GM18520 (cell line): ENCODE results near the gene NLRC3.

Experiments
- ATAC-seq: cut with Tn5 transposase; IDR thresholded peaks from one replicate; pipeline ENCODE4 v1.9.1; 2021; ENCODE audit not compliant: unreplicated experiment

NLRC3 gene

DNA sequence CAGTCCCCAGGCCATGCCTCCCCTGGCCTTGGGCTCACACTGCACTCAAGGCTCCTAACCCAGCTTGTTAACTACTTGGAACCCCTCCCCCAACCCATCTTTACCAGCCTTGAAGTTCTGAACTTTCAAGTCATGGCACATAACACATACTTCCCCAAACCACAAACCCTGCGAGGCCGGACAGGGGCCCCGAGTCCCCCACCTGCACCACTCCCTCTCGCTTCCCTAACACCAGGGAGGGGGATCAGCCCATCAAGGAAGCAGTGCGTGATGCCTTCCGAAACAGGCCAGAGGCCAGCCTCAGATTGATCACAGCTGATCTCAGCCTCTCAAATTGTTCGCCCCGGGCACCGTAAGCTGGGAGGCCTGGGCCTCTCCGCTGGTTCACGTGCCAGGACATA lies 3.0 kb upstream of the NLRC3 start:
- ATAC-seq, result no peak

DNA sequence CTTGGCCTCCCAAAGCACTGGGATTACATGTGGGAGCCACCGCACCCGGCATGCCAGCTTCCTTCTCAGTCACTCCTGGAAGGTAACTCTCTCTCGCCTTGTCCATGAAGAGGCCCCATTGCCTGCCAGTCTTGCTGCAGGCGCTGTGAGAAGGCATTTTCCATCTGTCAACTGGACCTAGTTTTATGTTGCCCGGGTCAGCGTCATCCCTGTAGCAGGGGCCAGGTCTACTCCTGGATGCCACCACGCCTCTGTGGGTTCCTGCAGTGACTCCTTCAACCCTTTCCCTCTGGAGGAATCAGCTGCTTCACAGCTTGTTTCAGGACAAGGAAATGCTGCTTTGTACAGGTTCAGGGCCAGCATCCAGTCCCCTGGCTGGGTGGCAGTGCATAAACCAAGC lies 2.6 kb upstream of the NLRC3 start:
- ATAC-seq, result no peak

DNA sequence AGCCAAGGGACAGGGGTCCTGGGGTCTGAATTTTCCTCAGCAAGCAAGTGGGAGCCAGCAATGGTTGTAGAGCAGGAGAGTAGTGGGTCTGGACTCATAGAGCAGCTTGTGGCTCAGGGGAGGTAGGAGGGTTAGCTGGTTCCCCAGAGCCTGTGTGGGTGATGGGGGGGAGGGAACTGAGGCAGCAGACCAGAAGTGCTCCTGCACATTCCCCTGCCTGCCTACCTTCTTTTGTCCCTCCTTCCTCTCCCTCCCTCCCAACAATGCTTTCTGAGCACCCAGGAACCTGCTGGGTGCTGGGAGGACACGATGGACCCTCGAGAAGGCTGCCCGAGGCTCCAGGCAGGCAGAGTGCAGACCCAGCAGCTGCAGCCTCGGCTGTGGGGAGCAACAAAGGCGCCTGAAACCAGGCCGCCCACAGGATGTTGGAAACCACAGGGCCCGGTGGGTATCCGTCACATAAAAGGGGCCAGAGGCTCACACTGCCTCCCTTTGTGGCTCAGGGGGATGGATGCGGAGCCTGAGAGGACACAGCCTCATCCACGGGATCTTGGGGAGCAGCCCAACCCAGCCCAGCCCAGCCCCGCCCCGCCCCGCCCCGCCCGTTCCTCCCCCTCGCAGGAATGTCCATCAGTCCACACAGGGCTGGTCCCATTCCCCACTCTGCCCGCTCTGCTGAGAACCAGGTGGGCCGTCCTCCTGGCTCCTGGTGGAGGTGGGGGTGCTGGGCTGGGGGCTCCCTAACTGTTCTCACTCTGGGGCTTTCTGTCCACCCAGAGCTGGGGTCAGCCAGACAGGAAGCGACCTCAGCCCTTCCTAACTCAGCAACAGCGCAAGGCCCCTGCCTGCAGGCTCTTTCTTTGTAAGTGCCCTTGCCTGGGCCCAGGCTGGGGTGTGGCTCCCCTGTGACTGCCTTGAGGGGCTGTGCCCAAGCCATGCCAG lies 1.7 kb upstream of the NLRC3 start:
- no peak for ATAC-seq

DNA sequence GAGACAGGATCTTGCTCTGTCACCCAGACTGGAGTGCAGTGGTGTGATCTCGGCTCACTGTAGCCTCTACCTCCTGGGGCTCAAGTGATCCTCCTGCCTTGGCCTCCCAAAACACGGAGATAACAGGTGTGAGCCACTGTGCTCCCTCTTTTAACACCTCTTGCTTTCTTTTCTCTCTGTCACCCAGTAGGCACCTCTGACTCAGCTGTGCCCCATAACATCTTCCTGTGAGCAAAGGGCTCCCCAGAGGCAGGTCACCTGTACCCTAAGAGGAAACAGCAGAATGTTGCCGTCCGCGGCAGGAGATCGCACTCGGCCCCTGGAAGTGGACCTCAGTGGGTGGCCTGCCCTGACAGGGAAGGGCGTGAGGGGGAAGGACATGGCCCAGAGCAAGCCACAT lies 918 bp upstream of the NLRC3 start:
- ATAC-seq, result no peak

DNA sequence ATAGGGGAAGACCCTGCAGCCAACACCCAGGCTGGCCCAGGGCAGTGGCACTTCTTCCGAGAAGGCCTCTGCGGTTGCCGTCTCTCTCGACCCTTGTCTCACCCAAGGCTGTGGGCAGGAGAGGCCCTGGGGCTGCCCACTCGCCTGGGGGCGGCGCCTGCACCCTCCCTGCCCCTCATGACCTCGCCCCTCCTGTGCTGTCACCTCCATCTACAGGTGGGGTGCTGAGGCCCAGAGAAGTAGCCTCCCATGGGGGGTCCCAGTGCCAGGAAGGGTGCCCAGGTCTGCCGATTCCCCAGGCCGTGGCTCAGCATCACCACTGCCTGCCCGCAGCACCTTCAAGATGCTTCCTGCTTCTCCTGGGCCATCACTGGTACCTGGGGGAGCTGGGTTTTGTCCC lies 992 bp downstream of the NLRC3 start:
- no peak for ATAC-seq

DNA sequence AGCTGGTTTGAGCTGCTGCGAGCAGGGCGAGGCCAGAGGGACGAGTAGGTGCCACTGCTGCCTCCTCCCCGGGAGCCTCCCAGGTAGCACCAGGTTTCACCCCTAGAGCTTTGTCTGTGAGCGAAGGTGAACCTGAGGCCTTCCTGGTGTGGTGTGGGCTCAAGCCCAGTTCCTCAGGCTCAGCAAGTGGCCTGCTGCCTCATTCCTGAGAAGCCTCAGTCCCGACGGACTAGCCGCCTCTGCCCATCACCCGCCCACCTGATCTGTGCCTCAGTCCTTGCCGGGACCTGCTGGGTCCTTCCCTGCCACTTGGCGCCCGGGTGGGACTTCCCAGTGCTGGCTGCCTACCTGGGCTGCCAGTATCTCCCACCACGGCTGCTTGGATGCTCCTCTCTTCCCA lies 1.7 kb downstream of the NLRC3 start:
- ATAC-seq, result no peak

DNA sequence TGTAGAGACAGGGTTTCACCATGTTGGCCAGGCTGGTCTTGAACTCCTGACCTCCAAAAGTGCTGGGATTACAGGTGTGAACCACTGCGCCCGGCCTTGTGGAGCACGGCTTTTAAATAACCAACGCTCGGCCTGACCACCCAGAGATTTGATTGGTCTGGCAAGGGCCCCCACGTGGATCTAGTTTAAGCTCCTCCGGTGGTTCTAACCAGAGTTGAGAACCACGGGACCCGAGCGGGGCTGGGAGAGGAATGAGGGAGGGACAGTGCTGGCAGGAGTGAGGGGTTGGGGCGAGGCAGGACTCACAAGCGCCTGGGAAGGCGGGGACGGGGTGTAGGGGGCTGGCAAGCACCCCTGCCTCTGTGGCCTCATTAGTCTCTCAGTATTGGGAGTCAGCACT lies 3.0 kb downstream of the NLRC3 start:
- no peak for ATAC-seq

DNA sequence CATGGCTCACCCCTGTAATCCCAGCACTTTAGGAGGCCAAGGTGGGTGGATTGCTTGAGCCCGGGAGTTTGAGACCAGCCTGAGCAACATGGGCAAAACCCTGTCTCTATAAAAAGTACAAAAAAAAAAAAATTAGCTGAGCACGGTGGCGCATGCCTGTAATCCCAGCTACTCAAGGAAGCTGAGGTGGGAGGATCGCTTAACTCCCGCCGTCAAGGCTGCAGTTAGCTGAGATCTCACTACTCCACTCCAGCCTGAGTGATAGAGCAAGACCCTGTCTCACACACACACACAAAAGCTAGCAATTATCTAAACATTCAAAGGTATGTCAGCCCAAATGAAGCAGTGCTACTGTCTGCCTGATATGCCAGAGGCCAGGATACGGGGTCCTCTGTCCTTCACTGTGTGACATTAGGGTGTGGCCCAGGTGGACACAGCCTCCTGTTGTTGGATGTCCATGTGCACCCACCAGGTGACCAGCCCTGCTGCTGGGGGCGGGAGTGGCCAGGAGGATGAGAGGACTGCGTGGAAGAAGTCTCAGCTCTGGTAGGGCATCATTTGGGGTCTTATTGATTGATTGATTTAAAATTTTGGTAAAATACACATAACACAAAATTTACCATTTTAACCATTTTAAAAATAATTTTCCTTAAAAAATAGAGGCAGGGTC lies 3.9 kb downstream of the NLRC3 start:
- no peak for ATAC-seq

DNA sequence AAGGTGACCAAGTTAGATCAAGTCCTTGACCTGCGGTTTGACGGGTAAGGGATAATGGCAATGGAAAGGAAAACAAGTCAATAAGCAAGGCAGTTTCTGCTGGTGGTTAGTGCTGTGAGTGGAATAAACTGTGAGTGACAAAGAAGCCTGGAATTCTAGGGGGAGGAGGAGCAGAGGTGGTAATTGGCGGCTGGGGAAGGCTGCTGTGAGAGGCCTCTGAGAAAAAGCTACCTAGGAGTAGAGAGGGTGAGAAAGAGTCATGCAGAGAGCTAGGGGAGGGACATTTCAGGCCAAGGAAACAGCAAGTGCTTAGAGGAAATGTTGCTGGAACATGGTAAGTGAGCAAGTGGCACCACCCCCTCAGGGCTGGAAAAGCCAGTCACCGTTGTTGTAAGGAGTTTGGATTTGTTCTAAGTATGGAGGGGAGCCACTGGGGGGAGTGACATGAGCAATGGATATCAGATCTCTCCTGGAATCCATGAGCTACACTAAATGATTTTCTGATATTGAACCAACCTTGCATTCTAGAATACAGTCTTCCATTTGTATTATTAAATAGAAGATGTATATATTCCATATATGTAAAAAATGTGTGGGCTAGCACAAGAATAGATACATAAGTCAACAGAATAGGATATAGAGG lies 6.7 kb downstream of the NLRC3 start:
- no peak for ATAC-seq

DNA sequence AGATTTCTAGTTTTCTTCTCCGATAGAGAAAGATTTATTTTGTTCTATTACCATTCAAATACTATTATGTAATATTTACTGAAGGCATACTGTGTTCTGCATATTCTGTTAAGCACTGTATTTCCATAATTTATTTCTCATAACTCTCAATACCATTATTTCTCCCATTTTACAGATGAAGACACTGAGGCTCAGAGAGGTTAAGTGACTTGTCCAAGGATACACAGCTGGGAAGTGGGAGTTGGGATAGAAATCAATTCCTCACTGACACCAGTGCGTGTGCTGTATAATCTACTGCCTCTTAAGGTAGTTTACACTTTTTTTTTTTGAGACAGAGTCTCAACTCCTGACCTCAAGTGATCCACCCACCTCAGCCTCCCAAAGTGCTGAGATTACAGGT lies 7.4 kb downstream of the NLRC3 start:
- ATAC-seq, result no peak

DNA sequence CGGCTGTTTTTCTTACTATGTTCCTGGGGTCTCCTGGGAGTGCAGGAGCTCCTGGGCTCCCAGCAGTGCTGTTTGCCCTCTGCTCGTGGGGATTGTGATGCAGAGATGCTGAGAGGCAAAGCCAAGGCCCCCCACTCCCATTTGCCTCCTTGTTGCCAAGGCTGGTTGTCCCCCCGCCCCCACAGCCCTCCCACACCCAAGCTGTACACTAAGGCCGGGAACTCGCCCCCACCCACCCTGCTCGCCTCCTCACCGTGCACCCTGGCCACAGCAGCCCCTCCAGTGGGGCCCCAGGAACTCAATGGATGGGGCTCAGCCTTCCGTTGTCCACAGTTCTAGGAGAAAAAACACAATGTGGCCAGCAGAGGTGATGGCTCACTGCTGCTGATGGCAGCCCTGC lies 10.2 kb downstream of the NLRC3 start:
- ATAC-seq, result no peak

DNA sequence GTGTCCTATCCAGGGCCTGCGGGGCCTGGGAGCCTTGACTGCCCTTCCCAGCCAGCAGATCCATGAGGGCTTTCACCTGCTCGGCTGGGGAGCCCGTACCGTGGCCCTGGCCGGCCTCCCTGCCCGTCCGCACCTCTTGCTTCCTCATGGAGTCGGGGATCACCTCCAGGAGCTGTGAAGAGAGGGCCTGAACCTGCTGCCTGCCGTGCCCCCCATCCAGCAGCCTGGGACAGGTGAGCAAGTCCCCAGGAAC lies 12.4 kb downstream of the NLRC3 start:
- ATAC-seq, result no peak

DNA sequence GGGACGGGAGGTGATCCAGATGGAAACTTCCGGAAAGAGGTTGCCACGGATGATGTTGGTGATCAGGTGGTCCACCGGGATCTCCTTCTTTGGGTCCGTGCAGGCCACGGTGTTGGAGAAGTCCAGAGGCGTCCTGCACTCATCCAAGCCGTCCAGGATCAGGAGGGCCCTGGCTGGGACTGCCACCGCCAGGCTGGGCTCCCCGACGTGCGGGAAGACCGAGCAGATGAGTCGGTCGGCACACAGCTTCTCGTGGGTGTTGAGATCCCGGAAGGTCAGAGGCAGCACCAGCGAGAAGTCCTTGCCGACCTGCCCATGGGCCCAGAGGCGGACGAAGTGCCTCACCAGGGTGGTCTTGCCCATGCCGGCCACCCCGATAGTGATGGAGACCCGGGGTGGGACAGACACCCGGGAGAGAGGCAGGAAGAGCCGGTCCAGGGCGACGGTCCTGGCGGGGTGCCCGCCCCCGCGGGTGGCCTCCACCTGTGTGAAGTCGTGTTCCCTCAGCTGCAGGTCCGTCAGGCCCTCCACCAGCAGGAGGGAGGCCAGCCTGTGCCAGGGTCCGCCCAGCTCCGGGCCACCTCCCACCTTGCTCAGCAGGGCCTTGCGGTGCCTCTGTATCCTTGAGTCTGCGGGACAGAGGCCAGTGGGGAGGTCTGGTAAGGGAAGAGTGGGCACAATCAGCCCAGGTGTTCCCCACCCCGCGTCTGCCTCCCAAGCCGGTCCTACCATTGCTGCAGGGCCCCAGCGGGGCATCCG lies 12.9 kb downstream of the NLRC3 start:
- ATAC-seq, result no peak

DNA sequence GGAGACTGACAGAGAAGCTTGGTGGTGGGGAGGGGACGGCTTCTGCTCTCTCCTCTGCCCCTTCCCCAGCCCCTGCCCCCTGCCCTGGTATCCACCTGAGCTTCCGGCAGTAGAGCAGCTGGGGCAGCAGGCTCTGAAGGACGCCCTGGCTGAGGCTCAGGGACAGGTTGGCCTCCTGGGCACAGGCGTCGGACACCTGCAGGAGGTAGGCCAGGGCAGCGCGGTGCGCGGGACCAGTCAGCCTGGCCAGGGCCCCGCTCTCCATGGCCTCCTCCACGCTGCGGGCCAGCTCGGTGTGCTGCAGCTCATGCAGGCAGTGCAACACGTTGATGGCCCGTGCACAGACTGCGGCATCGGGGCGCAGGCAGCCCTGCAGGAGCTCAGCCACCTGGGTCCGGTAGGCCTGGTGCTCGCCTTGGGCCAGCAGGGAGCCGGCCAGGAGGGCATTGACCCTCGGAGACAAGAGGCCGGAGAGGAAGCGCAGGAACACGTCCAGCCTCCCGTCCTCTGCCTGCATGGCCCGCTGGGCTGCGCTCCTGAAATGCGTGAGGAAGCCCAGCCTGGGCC lies 14.2 kb downstream of the NLRC3 start:
- no peak for ATAC-seq

DNA sequence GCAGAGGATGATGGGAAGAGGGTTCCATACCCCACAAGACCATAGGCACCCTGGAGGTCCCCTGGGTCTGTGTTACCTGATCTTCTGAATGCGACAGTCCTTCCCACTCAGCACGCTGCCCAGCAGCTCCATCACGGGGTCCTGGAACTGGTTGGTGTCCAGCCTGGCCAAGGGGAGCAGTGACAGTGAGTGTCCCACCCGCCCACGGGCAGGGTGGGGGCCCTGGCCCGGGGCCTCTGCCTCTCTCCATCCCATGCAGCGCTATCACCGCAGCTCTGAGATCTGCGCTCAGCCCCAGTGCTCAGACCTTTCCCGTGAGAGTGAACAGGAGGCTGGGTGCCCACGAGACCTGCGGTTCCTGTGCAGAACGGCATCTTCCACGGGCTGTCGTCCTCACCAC lies 15.6 kb downstream of the NLRC3 start:
- no peak for ATAC-seq

DNA sequence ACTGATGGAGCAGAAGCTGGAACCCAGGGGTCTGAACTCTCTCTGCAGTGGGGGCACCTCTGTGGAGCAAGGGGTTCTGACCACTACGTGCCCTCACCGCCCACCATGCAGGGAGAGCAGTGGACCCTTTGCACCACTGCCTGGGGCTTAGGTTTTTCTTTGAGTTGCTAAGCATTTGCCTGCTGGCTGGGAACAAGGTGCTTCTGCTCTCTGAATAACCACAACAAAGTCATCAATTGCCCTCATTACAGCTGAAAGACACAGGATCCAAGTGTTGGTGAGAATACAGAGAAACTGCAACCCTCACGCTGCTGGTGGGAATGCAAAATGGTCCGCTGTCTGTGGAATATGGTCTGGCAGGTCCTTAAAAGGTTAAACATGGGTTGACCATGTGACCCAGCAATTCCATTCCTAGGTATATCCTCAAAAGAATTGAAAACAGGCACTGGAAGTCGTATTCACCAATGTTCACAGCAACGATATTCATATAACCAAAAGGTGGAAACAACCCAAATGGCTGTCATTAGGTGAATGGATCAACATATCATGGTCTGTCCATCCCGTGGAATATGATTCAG lies 22.8 kb downstream of the NLRC3 start:
- no peak for ATAC-seq

DNA sequence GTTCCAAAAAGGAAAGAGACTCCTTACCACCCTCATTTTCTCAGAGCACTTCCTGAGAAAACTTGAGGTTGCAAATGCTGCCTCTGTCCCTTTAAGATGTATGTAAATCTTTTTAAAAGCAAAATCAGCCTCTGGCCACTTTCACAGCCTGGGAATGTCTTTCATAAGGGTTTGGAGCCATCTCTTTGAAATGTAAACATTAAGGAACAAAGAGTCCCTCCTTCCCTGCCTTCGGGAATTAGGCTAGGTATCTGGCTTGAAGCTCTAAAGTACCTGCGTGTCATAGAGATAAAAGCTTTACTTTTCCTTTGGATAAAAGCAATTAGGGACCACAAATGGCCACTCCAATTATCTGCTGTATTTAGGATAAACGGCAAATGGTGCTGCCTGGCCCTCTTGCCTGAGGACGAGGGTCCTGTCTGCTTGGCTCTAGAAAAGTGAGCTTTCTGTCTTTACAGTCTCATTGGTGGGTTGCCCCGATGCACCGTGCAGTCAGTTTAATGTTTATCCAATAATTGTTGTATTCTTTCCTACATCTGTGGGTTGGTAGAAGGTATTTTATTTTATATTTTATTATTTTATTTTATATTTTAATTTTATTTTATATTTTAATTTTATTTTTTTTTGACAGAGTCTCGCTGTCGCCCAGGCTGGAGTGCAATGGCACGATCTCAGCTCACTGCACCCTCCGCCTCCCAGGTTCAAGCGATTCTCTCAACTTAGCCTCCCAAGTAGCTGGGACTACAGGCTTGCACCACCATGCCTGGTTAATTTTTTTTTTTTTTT lies 23.9 kb downstream of the NLRC3 start:
- no peak for ATAC-seq

DNA sequence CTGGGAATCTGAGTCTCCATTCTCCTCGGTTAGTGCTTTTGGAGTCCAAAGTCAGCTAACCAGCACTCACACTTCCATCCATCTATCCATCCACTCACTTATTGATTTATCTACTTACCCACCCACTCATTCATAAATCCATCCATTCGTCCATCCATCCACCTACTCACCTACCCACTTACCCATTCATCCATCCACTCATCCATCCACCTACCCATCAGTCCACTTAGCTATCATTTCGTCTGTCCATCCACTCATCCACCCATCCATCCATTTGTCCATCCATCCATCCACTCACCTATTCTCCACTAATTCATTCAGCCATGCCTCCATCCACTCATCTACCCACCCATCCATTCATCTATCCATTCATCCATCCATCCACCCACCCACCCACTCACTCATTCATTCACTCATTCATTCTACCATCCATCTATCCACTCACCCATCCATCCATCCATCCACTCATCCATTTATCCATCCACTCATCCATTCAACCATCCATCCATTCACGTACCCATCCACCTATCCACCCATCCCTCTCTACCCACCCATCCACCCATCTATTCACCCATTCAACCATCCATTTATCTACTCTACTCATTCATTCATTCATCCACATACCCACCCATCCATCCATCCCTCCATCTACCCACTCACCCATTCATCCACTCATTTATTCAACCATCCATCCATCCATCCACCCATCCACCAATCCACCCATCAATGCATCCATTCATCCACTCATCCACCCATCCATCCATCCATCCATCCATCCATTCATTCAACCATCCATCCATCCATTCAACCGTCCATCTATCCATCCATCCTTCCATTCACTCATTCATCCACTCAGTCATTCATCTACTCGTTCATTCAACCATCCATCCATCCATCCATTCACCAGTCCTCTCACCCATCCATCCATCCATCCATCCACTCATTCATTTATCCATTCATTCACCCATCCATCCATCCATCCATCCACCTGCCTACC lies 26.1 kb downstream of the NLRC3 start:
- no peak for ATAC-seq

DNA sequence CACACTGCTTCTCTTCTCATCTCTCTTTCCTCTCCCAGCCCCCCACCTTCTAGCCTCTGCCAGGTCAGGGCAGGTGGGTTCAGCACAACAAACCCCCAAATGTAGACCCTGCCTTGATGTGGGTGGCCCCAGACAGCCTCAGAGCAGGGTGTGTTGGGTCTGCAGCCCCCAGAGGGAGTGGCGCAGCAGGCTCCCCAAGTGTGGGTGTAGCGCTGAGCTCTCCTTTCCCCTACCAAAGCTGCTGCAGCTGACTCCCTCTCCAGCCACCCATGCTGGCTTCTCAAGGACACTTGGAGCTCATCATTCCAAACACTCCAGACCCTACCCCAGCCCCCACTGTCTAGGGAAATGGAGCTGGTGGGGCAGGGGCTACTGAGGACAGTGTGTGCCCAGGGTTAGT lies 27.3 kb downstream of the NLRC3 start:
- no peak for ATAC-seq
